GM12873 (cell line): Measurements from ENCODE around the gene CFAP54.
A peak's percentile ranks its signal among the peaks of the same experiment; 100 is the strongest.

ENCODE experiments used
- TF ChIP-seq, protein P1 (sequence below): IDR thresholded peaks from 2 replicates; pipeline ENCODE4 v1.5.1; 2012; ENCODE audit warnings: low read depth, mild to moderate bottlenecking, moderate library complexity, low read length, control low read depth; ENCODE audit not compliant: insufficient read depth; ENCODE audit errors: missing control alignments

Gene CFAP54

DNA sequence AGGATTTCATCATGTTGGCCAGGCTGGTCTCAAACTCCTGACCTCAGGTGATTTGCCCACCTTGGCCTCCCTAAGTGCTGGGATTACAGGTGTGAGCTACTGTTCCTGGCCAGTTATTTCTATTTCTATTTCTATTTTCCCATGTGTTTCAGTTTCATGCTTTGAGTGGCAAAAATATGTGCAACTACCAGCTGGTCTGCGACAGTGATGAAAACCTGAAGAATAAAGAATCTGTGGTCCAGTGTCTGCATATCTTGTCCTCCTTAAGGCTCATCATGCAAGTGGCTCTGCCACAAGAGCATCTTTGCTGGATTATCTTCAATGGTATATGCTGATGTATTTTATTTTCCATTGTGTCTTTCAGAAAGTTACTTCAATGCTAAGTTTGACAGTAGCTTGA, 17.4 kb downstream of the CFAP54 start:
- TF ChIP-seq, protein P1, sequence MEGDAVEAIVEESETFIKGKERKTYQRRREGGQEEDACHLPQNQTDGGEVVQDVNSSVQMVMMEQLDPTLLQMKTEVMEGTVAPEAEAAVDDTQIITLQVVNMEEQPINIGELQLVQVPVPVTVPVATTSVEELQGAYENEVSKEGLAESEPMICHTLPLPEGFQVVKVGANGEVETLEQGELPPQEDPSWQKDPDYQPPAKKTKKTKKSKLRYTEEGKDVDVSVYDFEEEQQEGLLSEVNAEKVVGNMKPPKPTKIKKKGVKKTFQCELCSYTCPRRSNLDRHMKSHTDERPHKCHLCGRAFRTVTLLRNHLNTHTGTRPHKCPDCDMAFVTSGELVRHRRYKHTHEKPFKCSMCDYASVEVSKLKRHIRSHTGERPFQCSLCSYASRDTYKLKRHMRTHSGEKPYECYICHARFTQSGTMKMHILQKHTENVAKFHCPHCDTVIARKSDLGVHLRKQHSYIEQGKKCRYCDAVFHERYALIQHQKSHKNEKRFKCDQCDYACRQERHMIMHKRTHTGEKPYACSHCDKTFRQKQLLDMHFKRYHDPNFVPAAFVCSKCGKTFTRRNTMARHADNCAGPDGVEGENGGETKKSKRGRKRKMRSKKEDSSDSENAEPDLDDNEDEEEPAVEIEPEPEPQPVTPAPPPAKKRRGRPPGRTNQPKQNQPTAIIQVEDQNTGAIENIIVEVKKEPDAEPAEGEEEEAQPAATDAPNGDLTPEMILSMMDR, result no peak

DNA sequence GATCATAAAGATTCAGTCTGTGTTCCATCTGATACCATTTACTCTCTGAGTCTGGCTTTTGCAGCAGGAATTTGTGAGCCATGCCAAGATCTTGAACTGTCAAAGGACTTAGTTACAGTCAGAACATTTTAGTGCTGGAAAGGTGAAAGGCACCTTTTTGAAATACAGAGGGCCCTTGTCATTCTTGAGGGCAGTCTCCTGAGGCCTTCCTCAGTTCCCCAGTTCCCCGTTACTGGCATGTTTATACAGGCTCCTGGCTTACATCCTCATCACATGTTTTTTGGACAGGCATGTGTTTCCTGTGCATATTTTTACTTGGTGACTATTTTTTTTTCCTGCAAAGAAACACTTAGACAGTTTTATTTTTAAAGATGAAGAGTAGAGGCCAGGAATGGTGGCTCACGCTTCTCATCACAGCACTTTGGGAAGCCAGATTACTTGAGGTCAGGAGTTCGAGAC, 21.0 kb downstream of the CFAP54 start:
- TF ChIP-seq, protein P1, result no peak

DNA sequence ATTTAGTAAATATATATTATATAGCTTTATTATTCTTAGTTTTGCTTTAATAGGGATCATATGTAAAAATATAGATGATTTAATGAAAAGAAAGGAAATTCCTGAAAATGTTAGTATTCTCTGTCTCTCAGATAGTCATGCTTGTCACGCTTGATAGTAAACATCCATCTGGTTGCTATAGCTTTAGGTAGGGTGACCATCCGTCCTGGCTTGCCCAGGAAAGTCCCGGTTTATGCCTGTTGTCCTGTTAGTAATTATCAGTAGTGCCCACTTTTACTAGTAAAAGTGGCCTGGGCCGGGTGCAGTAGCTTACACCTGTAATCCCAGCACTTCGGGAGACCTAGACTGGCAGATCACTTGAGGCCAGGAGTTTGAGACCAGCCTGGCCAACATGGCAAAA, 23.8 kb downstream of the CFAP54 start:
- TF ChIP-seq, protein P1, result no peak

DNA sequence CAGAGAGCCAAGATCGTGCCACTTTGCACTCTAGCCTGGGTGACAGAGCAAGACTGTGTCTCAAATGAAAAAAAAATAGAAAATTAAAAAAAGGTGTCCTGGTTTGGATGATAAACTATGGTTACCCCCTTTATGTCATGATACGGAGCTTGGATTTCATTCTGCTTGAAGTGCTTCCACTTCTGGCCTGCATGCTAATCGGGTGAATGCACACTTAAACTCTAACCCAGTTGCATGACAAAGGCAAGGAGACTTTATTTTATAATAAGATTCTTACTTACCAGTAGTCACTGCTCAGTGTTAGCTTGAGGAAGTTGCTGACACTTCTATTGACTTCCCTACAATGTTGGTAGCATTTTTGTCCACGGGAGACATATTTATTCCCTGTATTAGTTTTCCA, 24.3 kb downstream of the CFAP54 start:
- TF ChIP-seq, protein P1, result no peak

DNA sequence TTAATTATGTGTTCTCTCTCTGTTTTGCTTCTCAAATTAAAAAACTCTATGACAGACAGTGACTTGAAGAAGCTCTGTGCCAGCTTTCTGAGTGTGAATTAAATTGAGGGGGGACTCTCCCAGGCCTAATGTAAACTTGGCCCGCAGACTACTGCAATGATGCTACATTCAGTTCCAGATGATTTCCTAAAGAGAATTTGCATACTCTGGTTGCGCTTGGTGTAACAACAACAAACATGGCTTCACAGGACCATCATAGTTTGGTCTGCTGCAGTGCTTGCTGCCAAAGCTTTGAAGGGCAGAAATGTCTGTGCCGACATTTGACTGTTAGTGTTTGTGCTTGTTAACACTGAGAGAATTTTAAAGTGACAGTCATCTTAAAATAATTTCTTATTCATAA, 25.0 kb downstream of the CFAP54 start:
- TF ChIP-seq, protein P1, result no peak

DNA sequence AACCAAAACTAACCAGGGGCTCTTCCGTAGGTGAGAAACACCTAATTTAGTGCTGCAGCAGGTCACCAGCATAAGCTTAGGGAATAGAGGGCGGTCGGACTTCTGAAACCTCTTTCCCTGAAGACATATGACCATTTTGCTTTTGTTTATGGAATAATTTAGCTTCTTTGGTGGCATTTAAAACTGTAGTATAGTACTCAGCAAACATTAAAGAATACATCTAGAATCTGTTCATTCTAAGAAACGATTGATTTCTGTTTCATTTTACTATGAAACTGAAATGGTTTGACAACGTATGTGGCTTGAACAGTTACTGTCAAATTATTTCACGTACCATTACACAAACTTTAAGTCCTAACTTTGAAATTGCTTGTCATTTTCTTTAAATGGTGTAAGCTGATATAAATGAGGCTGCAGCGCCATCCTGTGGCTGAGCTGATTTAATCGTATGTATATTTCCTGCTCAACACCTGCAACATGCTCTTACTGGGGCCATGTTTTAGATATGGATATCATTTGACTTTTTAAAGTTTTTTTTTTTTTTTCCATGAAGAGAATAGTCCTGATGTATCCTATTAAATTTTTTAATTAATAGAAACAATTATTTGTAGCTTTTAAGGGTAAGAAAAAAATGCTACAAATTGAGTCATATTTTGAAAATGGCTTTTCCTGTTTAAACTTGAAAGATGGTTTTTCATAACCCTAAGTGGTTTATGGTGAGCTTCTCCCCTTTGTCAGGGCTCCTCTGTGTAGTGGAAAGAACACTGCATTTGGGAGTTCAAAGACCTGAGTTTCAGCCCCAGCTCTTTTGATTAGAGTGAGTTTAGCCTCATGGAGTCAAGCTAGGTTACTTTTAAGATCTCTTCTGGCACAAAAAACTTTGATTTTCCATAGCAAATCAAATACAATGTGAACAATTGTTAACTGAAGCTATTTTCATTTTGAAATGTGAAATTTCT, 27.4 kb downstream of the CFAP54 start:
- TF ChIP-seq, protein P1, result peak; percentile 46

DNA sequence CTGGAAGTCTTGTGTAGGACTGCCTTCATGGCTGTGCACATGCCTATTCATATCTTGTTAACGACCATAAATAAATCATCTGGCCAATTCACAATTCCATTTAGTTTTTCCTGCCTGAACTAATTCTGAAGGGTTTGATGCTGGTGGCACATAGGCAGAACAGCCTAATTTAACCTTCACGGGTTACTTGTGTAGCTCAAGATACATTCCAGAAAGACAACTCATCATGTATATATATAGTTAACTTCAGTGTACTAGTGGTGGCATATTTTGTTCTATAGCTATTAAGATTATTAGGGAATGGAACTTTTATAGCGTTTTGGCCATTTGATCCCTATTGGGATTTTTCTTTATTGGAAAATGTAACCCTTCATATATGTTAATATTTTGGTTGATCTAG, 31.4 kb downstream of the CFAP54 start:
- TF ChIP-seq, protein P1, result no peak
